Panc1 (cell line): ENCODE measurements around the gene IFNA2. TPM values are rescaled to one million over a fixed set of nuclear protein-coding genes. Genes with fewer than 3 reads are reported as not detected.

Experiments used
- ATAC-seq: fragments of 200-7000 bp; cut with Tn5 transposase; 2 replicates; pipeline ENCODE4 v1.9.1; 2020; ENCODE audit warnings: mild to moderate bottlenecking, moderate library complexity
- BruUV-seq: library from RNA; stranded (reverse); fragments of 400-500 nt; replicated peaks from 2 replicates; lab custom pipeline; 2021; lab: Mats Ljungman, UMichigan
- CTCF ChIA-PET: fragments of 300-600 bp; sonication (Branson Sonifier 250); formaldehyde crosslinking; loops from one replicate; lab custom pipeline; 2022; ENCODE audit warnings: antibody characterized with exemption; lab: Charles Lee
- POLR2A ChIA-PET: fragments of 300-600 bp; sonication (Branson Sonifier 250); formaldehyde crosslinking; loops from one replicate; lab custom pipeline; 2022; ENCODE audit warnings: antibody characterized with exemption; lab: Charles Lee
- DNase-seq: peaks from one replicate; pipeline ENCODE4 v3.0.0-alpha.2; 2010; ENCODE audit warnings: low read depth, low spot score
- H3K27ac ChIP-seq: 2 replicates; pipeline ENCODE4 v1.5.1; 2011; ENCODE audit warnings: mild to moderate bottlenecking, low read length, inconsistent platforms
- H3K27me3 ChIP-seq: fragments of 200-500 bp; sonication (Bioruptor generic); 2 replicates; pipeline ENCODE4 v1.6.0; 2014; ENCODE audit warnings: low read length, inconsistent platforms; ENCODE audit not compliant: control insufficient read depth, insufficient read depth
- H3K36me3 ChIP-seq: fragments of 200-500 bp; sonication (Bioruptor generic); 2 replicates; pipeline ENCODE4 v1.5.1; 2014; ENCODE audit warnings: inconsistent platforms, mild to moderate bottlenecking, low read length, moderate library complexity; ENCODE audit not compliant: control insufficient read depth, insufficient read depth
- H3K4me1 ChIP-seq: 2 replicates; pipeline ENCODE4 v1.5.1; 2011; ENCODE audit warnings: inconsistent platforms, mild to moderate bottlenecking, low read length, moderate library complexity; ENCODE audit not compliant: control insufficient read depth, insufficient read depth
- H3K4me3 ChIP-seq, 2 experiments: 2 replicates each; pipeline ENCODE4 v1.5.1; 2011 to 2012; ENCODE audit warnings: low read depth in 2 of 2, low read length in 2 of 2, mild to moderate bottlenecking in 2 of 2, inconsistent platforms in 1 of 2, moderate library complexity in 1 of 2
- H3K9me3 ChIP-seq: fragments of 200-500 bp; sonication (Bioruptor generic); 2 replicates; pipeline ENCODE4 v1.5.1; 2014; ENCODE audit warnings: low read depth, mild to moderate bottlenecking, inconsistent platforms, low read length, moderate library complexity; ENCODE audit not compliant: control insufficient read depth, insufficient read depth
- POLR2AphosphoS5 ChIP-seq: IDR thresholded peaks from 2 replicates; pipeline ENCODE4 v1.6.1; 2012; ENCODE audit warnings: mild to moderate bottlenecking, low read depth, low read length, moderate library complexity
- REST ChIP-seq, 2 experiments: IDR thresholded peaks; 2 replicates each; pipeline ENCODE4 v1.6.1; 2011 to 2012; ENCODE audit warnings: low read depth in 2 of 2, control low read depth in 1 of 2, low read length in 1 of 2, mild to moderate bottlenecking in 1 of 2, moderate library complexity in 1 of 2; ENCODE audit not compliant: insufficient read depth in 1 of 2
- SIN3A ChIP-seq: IDR thresholded peaks from 2 replicates; pipeline ENCODE4 v1.6.1; 2012; ENCODE audit warnings: low read depth, mild to moderate bottlenecking, low read length, moderate library complexity, borderline replicate concordance; ENCODE audit not compliant: insufficient read depth
- TCF7L2 ChIP-seq: IDR thresholded peaks from 2 replicates; pipeline ENCODE4 v1.6.1; 2011; ENCODE audit warnings: mild to moderate bottlenecking, low read depth, low read length, inconsistent platforms
- in situ Hi-C: cut with HindIII; loops from 2 replicates; pipeline ENCODE4 v1.10.0; 2016; ENCODE audit warnings: low sequenced_read_pairs, low pct_unique_long_range_greater_than_20kb
- intact Hi-C: fragments of 100-400 bp; cut with micrococcal nuclease; formaldehyde crosslinking; loops from one replicate; pipeline ENCODE4 v1.10.0; 2022; ENCODE audit not compliant: unreplicated experiment
- total RNA-seq: library from RNA; stranded (reverse); gene quantifications from one replicate; pipeline ENCODE4 v1.2.1, GENCODE V29; 2021; ENCODE audit not compliant: unreplicated experiment
- TF ChIP-seq, protein P1 (sequence below): fragments of 450-650 bp; IDR thresholded peaks from 2 replicates; pipeline ENCODE4 v1.5.1; 2017; ENCODE audit warnings: mild to moderate bottlenecking

Gene IFNA2
- total RNA-seq, 1 experiment from 2014 or later = not detected

DNA sequence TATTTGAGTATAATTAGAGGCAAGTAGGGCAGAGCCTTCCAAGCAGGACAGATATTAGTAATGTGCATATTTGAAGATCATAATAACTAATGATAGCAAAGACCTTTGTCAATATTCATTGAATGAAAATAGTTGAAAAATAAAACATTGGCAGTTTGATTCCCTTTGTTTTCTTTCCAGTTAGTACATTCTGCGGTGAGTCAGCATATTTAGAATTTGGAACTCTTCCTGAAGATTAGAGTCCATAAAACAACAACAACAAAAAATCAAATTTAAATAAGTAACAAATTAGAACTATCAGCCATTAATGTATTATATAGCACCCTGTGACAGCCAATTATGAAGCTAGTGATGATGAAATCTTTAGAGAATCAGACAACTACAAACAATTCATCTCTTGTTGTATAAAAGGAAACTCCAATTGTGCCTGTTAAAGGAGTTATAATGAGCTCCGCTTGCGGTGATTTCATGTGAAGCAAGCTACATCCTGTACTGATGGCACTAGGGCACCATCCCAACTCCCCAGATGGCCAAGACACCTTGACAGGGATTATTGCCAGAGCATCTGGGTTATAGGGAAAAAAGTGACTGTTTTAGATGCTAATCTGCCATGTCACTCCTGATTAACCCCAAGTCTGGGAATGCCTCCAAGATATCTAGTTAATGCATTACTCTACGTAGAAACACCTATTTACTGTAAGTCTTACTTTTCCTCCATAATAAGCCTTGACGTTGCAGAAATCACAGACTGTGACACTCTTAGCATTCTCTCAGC is 30.5 kb upstream of the IFNA2 start:
- DNase-seq = no peak
- intact Hi-C loops (no loop called here), in situ Hi-C loops (no loop called here)
- ChIA-PET CTCF (no interaction called here), POLR2A (interaction anchor here (0.6 kb wide), 1 partner anchor 48 kb away, joined by 6 read pairs; no protein-coding TSS in a partner anchor)
- H3K36me3 ChIP-seq = no peaks in the 10 kb centered on the region
- H3K27me3 ChIP-seq = no peaks in the 10 kb centered on the region
- no peaks in the 10 kb centered on the region for H3K9me3 ChIP-seq
- TF ChIP-seq, protein P1, sequence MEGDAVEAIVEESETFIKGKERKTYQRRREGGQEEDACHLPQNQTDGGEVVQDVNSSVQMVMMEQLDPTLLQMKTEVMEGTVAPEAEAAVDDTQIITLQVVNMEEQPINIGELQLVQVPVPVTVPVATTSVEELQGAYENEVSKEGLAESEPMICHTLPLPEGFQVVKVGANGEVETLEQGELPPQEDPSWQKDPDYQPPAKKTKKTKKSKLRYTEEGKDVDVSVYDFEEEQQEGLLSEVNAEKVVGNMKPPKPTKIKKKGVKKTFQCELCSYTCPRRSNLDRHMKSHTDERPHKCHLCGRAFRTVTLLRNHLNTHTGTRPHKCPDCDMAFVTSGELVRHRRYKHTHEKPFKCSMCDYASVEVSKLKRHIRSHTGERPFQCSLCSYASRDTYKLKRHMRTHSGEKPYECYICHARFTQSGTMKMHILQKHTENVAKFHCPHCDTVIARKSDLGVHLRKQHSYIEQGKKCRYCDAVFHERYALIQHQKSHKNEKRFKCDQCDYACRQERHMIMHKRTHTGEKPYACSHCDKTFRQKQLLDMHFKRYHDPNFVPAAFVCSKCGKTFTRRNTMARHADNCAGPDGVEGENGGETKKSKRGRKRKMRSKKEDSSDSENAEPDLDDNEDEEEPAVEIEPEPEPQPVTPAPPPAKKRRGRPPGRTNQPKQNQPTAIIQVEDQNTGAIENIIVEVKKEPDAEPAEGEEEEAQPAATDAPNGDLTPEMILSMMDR = no peak
- TF ChIP-seq TCF7L2 = no peak
- no peaks in the 10 kb centered on the region for H3K4me1 ChIP-seq
- no TSS peak for BruUV-seq
- H3K27ac ChIP-seq = no peak overlapping the region
- ATAC-seq = no peak
- no peak overlapping the region for H3K4me3 ChIP-seq

GRCh38 chr9:21414220-21414940 is 29.2 kb upstream of the IFNA2 start:
- CTCF ChIA-PET = no interaction called here
- BruUV-seq = no TSS peak
- no peaks in the 10 kb centered on the region for H3K4me1 ChIP-seq
- intact Hi-C loops (no loop called here), in situ Hi-C loops (no loop called here)
- TF ChIP-seq TCF7L2 = no peak
- TF ChIP-seq, protein P1 = no peak
- no peaks in the 10 kb centered on the region for H3K36me3 ChIP-seq
- DNase-seq (no peak), ATAC-seq (no peak)
- no peaks in the 10 kb centered on the region for H3K27me3 ChIP-seq
- H3K9me3 ChIP-seq = no peaks in the 10 kb centered on the region
- H3K27ac ChIP-seq = no peak overlapping the region
- no peak overlapping the region for H3K4me3 ChIP-seq
- POLR2A ChIA-PET = no interaction called here

DNA sequence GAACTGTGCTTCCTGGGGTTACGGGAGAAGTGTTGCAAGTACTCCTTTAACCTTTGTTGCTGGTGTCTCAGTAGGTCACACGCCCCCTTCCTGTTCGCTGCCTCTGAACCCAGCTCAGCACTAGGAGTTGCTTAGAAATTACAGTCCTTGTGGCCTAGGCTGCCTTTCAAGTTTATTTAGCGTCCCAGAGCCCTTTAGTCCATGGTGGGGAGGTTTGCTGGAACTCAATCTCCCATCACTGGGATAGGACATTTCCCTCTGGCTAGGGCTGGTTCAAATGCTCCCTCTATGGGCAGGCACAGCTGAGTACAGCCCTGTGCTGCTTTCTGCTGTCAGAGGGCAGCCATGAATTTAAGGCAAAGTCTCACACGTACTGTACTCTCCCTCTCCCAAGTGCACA is 28.4 kb upstream of the IFNA2 start:
- Histone ChIP-seq H3K9me3 (no peaks in the 10 kb centered on the region), H3K27me3 (no peaks in the 10 kb centered on the region), H3K4me1 (no peaks in the 10 kb centered on the region), H3K36me3 (no peaks in the 10 kb centered on the region), H3K4me3 (no peak overlapping the region), H3K27ac (no peak overlapping the region)
- no TSS peak for BruUV-seq
- TF ChIP-seq, protein P1 = no peak
- TF ChIP-seq SIN3A (no peak), REST (IDR thresholded peaks at IDR 0.05; ENCODE audit: insufficient read depth in 1 of 2, low read depth in 2 of 2, low read length in 1 of 2) (no peak), POLR2AphosphoS5 (no peak), TCF7L2 (no peak)
- ChIA-PET POLR2A (no interaction called here), CTCF (no interaction called here)
- DNase-seq (no peak), ATAC-seq (no peak)
- in situ Hi-C loops = no loop called here
- intact Hi-C loops = no loop called here
